ENCODE results near the gene SIKE1. TPM values are rescaled to one million over a fixed set of nuclear protein-coding genes. Genes with fewer than 3 reads are reported as not detected.

The SIKE1 gene
- total RNA-seq, 1 experiment from 2014 or later = 41.9 TPM

DNA sequence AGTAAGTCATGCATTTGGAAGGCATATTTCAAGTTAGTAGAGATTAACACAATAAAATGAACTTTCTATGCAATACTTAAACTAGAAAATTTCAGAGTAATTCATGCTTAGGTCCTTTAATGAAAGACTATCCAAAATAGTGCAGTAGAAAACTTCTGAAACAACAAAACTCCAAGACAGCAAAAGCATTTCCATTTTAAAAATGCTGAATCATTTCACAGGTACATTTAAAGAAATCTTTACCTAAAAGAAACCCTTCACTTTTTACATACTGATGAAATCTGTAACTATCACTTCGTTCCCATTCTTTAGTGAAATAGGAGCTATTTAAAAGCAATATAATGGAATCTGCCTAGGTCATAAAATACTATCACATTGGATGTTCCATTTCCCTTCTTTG, 40.2 kb downstream of the SIKE1 start:
- Histone ChIP-seq H3K36me3 (ENCODE audit: control insufficient read depth, insufficient read depth, low read length) (no peaks in the 10 kb centered on the region; the same call in 1 of the 2 replicates), H3K27me3 (replicated peaks; ENCODE audit: control insufficient read depth, insufficient read depth, low read length) (no peaks in the 10 kb centered on the region), H3K4me3 (ENCODE audit: low read depth, low read length) (no peak overlapping the region), H3K9me3 (no peaks in the 10 kb centered on the region), H3K4me1 (no peaks in the 10 kb centered on the region)
- DNase-seq = no peak
- Mint-ChIP-seq H3K4me1 (ENCODE audit: low read depth, unreplicated experiment) (peaks cover 11% of the 10 kb centered on the region), H3K27me3 (ENCODE audit: insufficient read depth, unreplicated experiment) (no peaks in the 10 kb centered on the region), H3K9me3 (ENCODE audit: unreplicated experiment) (no peaks in the 10 kb centered on the region), H3K36me3 (ENCODE audit: insufficient read depth, unreplicated experiment) (peaks cover 69% of the 10 kb centered on the region), H3K4me3 (ENCODE audit: unreplicated experiment) (no peak overlapping the region), H3K27ac (ENCODE audit: unreplicated experiment) (no peak overlapping the region)
- ChIA-PET CTCF (no interaction called here), POLR2A (no interaction called here)
- no TSS peak for BruUV-seq (replicated peaks)
- intact Hi-C loops (cut with micrococcal nuclease; ENCODE audit: unreplicated experiment) = no loop called here
- no peak for TF ChIP-seq CTCF (IDR thresholded peaks at IDR 0.05; ENCODE audit: insufficient read depth in 1 of 2, low read depth in 1 of 2, low read length in 1 of 2, severe bottlenecking in 1 of 2, unreplicated experiment in 1 of 2)

DNA sequence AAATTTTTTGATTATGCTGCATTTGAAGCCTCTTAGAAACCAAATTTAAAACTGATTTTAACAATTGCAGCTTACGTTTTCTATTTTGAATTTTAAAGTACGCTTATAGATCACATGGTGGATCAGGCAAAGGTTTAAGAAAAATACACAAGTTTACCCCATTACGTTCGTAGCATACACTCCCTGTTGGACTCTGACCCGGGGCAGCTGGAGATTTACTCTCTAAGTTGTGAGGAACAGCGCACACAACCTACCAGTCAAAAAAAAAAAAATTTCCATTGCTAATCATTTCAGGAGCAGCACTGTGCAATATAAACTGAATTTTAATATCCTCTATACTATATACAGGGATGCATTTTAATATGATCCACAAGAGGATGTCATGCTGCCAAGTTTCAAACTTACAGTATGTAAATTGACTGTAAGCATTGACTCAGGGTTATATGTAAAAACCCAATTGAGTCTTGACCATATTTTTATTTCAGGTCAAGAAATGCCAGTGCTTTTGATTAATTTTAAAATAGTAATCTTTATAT, 43.1 kb downstream of the SIKE1 start:
- H3K4me3 Mint-ChIP-seq (ENCODE audit: unreplicated experiment) = no peak overlapping the region
- no peaks in the 10 kb centered on the region for H3K9me3 Mint-ChIP-seq (ENCODE audit: unreplicated experiment)
- DNase-seq = no peak
- TF ChIP-seq CTCF (IDR thresholded peaks at IDR 0.05; ENCODE audit: insufficient read depth in 1 of 2, low read depth in 1 of 2, low read length in 1 of 2, severe bottlenecking in 1 of 2, unreplicated experiment in 1 of 2) = no peak
- H3K36me3 ChIP-seq (ENCODE audit: control insufficient read depth, insufficient read depth, low read length) = no peaks in the 10 kb centered on the region; the same call in 1 of the 2 replicates
- H3K4me1 ChIP-seq = no peaks in the 10 kb centered on the region
- peaks cover 75% of the 10 kb centered on the region for H3K36me3 Mint-ChIP-seq (ENCODE audit: insufficient read depth, unreplicated experiment)
- no TSS peak for BruUV-seq (replicated peaks)
- H3K4me1 Mint-ChIP-seq (ENCODE audit: low read depth, unreplicated experiment) = peaks cover 11% of the 10 kb centered on the region
- H3K4me3 ChIP-seq (ENCODE audit: low read depth, low read length) = no peak overlapping the region
- intact Hi-C loops (cut with micrococcal nuclease; ENCODE audit: unreplicated experiment) = no loop called here
- H3K9me3 ChIP-seq = no peaks in the 10 kb centered on the region
- no peaks in the 10 kb centered on the region for H3K27me3 ChIP-seq (replicated peaks; ENCODE audit: control insufficient read depth, insufficient read depth, low read length)
- H3K27me3 Mint-ChIP-seq (ENCODE audit: insufficient read depth, unreplicated experiment) = no peaks in the 10 kb centered on the region
- POLR2A ChIA-PET = no interaction called here
- H3K27ac Mint-ChIP-seq (ENCODE audit: unreplicated experiment) = no peak overlapping the region
- CTCF ChIA-PET = no interaction called here

DNA sequence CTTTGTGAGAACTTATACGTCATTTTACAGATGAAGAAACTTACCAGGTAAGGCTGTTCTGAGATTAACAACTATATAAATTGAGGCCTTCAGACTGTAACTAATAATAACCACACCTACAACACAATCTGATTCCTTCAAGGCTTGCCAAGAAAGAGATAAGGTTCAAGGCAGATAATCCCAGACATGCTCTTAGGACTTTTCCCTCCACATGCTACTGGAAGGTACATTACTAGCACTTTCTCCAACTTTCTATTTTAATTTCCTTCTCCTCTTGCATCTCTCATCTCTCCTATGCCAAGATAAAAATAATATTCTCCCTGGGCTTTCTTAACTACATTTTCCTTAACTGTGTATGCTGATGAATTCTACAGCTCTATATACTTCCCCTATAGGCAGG, 45.0 kb downstream of the SIKE1 start:
- no peak for DNase-seq
- no TSS peak for BruUV-seq (replicated peaks)
- intact Hi-C loops (cut with micrococcal nuclease; ENCODE audit: unreplicated experiment) = no loop called here
- H3K9me3 Mint-ChIP-seq (ENCODE audit: unreplicated experiment) = no peaks in the 10 kb centered on the region
- no peak overlapping the region for H3K4me3 Mint-ChIP-seq (ENCODE audit: unreplicated experiment)
- Histone ChIP-seq H3K27me3 (replicated peaks; ENCODE audit: control insufficient read depth, insufficient read depth, low read length) (no peaks in the 10 kb centered on the region), H3K36me3 (ENCODE audit: control insufficient read depth, insufficient read depth, low read length) (no peaks in the 10 kb centered on the region; the same call in 1 of the 2 replicates), H3K9me3 (no peaks in the 10 kb centered on the region), H3K4me1 (no peaks in the 10 kb centered on the region), H3K4me3 (ENCODE audit: low read depth, low read length) (no peak overlapping the region)
- H3K27ac Mint-ChIP-seq (ENCODE audit: unreplicated experiment) = no peak overlapping the region
- H3K4me1 Mint-ChIP-seq (ENCODE audit: low read depth, unreplicated experiment) = peaks cover 11% of the 10 kb centered on the region
- ChIA-PET POLR2A (no interaction called here), CTCF (no interaction called here)
- peaks cover 84% of the 10 kb centered on the region for H3K36me3 Mint-ChIP-seq (ENCODE audit: insufficient read depth, unreplicated experiment)
- TF ChIP-seq CTCF (IDR thresholded peaks at IDR 0.05; ENCODE audit: insufficient read depth in 1 of 2, low read depth in 1 of 2, low read length in 1 of 2, severe bottlenecking in 1 of 2, unreplicated experiment in 1 of 2) = no peak
- no peaks in the 10 kb centered on the region for H3K27me3 Mint-ChIP-seq (ENCODE audit: insufficient read depth, unreplicated experiment)

Data from Caco-2 (cell line).